ENCODE measurements around the gene SP140L.

- TF ChIP-seq ASH2L (IDR thresholded peaks at IDR 0.05; ENCODE audit: low read length) (no peak), YY1 (IDR thresholded peaks at IDR 0.05; ENCODE audit: low read depth, low read length) (no peak), RXRA (IDR thresholded peaks at IDR 0.05; ENCODE audit: insufficient read depth, low read depth, low read length) (no peak), E2F6 (IDR thresholded peaks at IDR 0.05) (no peak), CTCF (IDR thresholded peaks at IDR 0.05; ENCODE audit: control extremely low read depth in 1 of 3, insufficient read depth in 1 of 3, low read depth in 1 of 3, low read length in 3 of 3) (no peak), CHD2 (IDR thresholded peaks at IDR 0.05; ENCODE audit: low read length) (no peak), CEBPB (IDR thresholded peaks at IDR 0.05; ENCODE audit: low read depth, low read length) (no peak), MAX (IDR thresholded peaks at IDR 0.05) (no peak), POLR2A (IDR thresholded peaks at IDR 0.05; ENCODE audit: control extremely low read depth in 1 of 2, low read depth in 2 of 2, low read length in 2 of 2) (no peak), FOSL1 (IDR thresholded peaks at IDR 0.05; ENCODE audit: insufficient read depth, low read depth, low read length) (no peak), SP1 (IDR thresholded peaks at IDR 0.05; ENCODE audit: low read depth, low read length) (no peak), TBP (IDR thresholded peaks at IDR 0.05; ENCODE audit: low read depth, low read length) (no peak), EGR1 (IDR thresholded peaks at IDR 0.05; ENCODE audit: borderline replicate concordance, low read depth, low read length) (no peak)
Measured at GRCh38 chr2:230335864-230336506, 9.0 kb downstream of the SP140L start.

All from H1 (cell line).